OCI-LY7 (cell line): ENCODE measurements around the gene MID1. TPM values are rescaled to one million over a fixed set of nuclear protein-coding genes. Genes with fewer than 3 reads are reported as not detected.

Source experiments
- BruUV-seq: library from RNA; stranded (reverse); fragments of 400-500 nt; replicated peaks from 2 replicates; lab custom pipeline; 2021; lab: Mats Ljungman, UMichigan
- CTCF ChIA-PET: fragments of 300-600 bp; sonication (Branson Sonifier 250); formaldehyde crosslinking; loops from one replicate; lab custom pipeline; 2022; ENCODE audit warnings: antibody characterized with exemption; ENCODE audit not compliant: unreplicated experiment; lab: Charles Lee
- POLR2A ChIA-PET: fragments of 300-600 bp; sonication (Branson Sonifier 250); formaldehyde crosslinking; loops from one replicate; lab custom pipeline; 2022; ENCODE audit warnings: antibody characterized with exemption; lab: Charles Lee
- DNase-seq: peaks from one replicate; pipeline ENCODE4 v3.0.0-alpha.2; 2015; ENCODE audit warnings: low spot score
- H2AFZ ChIP-seq: fragments of 200-600 bp; sonication (generic), shearing (Covaris generic); 2 replicates; pipeline ENCODE4 v1.6.1; 2014; ENCODE audit warnings: mild to moderate bottlenecking, antibody characterized with exemption, low read length, moderate library complexity
- H3K27ac ChIP-seq: fragments of 200-600 bp; sonication (generic); 2 replicates; pipeline ENCODE4 v1.5.1; 2014; ENCODE audit warnings: mixed run types, low read depth, mild to moderate bottlenecking, moderate library complexity, low read length, inconsistent platforms; ENCODE audit not compliant: poor library complexity, severe bottlenecking
- H3K36me3 ChIP-seq: fragments of 200-600 bp; sonication (generic); 2 replicates; pipeline ENCODE4 v1.6.1; 2014; ENCODE audit warnings: mild to moderate bottlenecking, antibody characterized with exemption, low read length, moderate library complexity, mixed read lengths; ENCODE audit not compliant: insufficient read depth
- H3K4me1 ChIP-seq: fragments of 200-600 bp; sonication (generic); 2 replicates; pipeline ENCODE4 v1.5.1; 2014; ENCODE audit warnings: mild to moderate bottlenecking, low read length; ENCODE audit not compliant: insufficient read depth, poor library complexity, severe bottlenecking
- H3K4me2 ChIP-seq: fragments of 200-600 bp; sonication (generic); 2 replicates; pipeline ENCODE4 v1.6.1; 2014; ENCODE audit warnings: mild to moderate bottlenecking, low read length
- H3K4me3 ChIP-seq: fragments of 200-600 bp; sonication (generic); 2 replicates; pipeline ENCODE4 v1.5.1; 2014; ENCODE audit warnings: mild to moderate bottlenecking, low read depth, low read length; ENCODE audit not compliant: poor library complexity, severe bottlenecking
- H3K79me2 ChIP-seq: fragments of 200-600 bp; sonication (generic); 2 replicates; pipeline ENCODE4 v1.6.1; 2016; ENCODE audit warnings: low read depth, mild to moderate bottlenecking, low read length, moderate library complexity, mixed read lengths; ENCODE audit not compliant: insufficient read depth
- H3K9me2 ChIP-seq: fragments of 200-600 bp; sonication (generic); 2 replicates; pipeline ENCODE4 v1.6.1; 2016; ENCODE audit warnings: mild to moderate bottlenecking, low read length, mixed read lengths; ENCODE audit not compliant: insufficient read depth
- H3K9me3 ChIP-seq: fragments of 200-600 bp; sonication (generic); 2 replicates; pipeline ENCODE4 v1.6.1; 2014; ENCODE audit warnings: mild to moderate bottlenecking, mixed run types, low read length, mixed read lengths
- H4K20me1 ChIP-seq: fragments of 200-600 bp; sonication (generic); 2 replicates; pipeline ENCODE4 v1.6.1; 2014; ENCODE audit warnings: mild to moderate bottlenecking, antibody characterized with exemption, low read length, moderate library complexity, mixed read lengths; ENCODE audit not compliant: insufficient read depth
- CTCF ChIP-seq: fragments of 200-600 bp; sonication (generic); conservative IDR thresholded peaks from 2 replicates; pipeline ENCODE4 v1.5.1; 2014; ENCODE audit warnings: mild to moderate bottlenecking, antibody characterized with exemption, low read length, moderate library complexity, mixed read lengths
- EZH2phosphoT487 ChIP-seq: fragments of 200-600 bp; sonication (generic); IDR thresholded peaks from 2 replicates; pipeline ENCODE4 v1.6.1; 2018; ENCODE audit warnings: low read depth, borderline replicate concordance, mild to moderate bottlenecking, mixed run types, antibody characterized with exemption, low read length, moderate library complexity, mixed read lengths
- intact Hi-C: fragments of 100-400 bp; cut with micrococcal nuclease; formaldehyde crosslinking; loops from one replicate; pipeline ENCODE4 v1.10.0; 2022; ENCODE audit not compliant: unreplicated experiment
- total RNA-seq, 2 experiments: library from RNA; depleted of rRNA in 1 of 2; stranded (reverse); fragments of >200 nt in 1 of 2; shearing (Covaris generic) in 1 of 2; gene quantifications; 2 replicates each; pipeline ENCODE4 v1.2.3, GENCODE V29; 2014 to 2022

Gene MID1
- total RNA-seq, 2 experiments from 2014 or later: 0.76 to 1.0 TPM

GRCh38 chrX:10636337-10636736 lies 16.0 kb upstream of the MID1 start:
- ChIA-PET CTCF (no interaction called here), POLR2A (no interaction called here)
- TF ChIP-seq EZH2phosphoT487 (no peak), CTCF (peak; percentile 23; the same call in 1 of the 2 replicates)
- no peak overlapping the region for H2AFZ ChIP-seq
- no peaks in the 10 kb centered on the region for H3K9me2 ChIP-seq
- H3K27ac ChIP-seq: no peak overlapping the region
- H3K4me1 ChIP-seq: no peaks in the 10 kb centered on the region
- no peak for DNase-seq
- H3K79me2 ChIP-seq: no peaks in the 10 kb centered on the region
- no peaks in the 10 kb centered on the region for H3K9me3 ChIP-seq
- no peaks in the 10 kb centered on the region for H4K20me1 ChIP-seq
- intact Hi-C loops: no loop called here
- H3K4me3 ChIP-seq: no peak overlapping the region
- no peaks in the 10 kb centered on the region for H3K36me3 ChIP-seq
- H3K4me2 ChIP-seq: no peak overlapping the region
- BruUV-seq: no TSS peak

DNA sequence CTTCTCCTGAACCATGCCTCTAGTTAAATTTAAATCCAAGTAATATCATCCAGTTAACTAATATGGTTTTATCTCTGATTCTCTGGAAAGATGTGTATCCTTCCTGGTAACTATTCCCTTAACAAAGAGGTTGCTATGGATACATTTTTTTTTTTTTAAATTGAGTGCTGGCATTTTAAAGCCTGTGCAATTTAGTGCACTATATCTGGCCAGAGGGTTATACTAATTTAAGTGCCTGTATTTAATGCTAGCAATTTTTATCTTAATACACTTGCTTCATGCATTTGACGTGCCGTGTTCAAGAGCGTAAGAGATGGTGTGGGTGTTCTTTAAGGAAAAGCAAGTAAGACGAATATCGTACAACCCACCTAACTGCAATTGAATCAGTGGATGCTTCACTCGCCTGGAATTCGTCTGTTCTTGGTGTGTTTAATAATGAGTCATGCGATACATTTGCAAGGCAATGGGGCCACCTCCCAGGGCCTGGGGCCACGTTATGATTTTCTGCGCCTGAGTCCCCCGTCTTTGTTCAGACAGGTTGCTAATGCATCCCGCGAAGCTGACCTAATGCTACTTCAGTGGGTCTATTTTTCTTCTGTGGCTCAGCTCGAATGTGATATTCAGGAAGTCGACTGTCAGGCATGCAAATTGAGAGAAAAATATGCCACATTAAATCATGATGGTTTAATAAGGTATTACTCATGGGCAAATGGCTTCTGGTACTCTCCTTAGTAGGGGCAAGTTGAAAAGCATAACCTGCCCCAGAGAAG lies 14.2 kb upstream of the MID1 start:
- H3K4me2 ChIP-seq: no peak overlapping the region
- no peak overlapping the region for H2AFZ ChIP-seq
- intact Hi-C loops: no loop called here

More for the DNA sequence above, 14.2 kb upstream of the MID1 start:
- no peak overlapping the region for H3K4me3 ChIP-seq
- no peaks in the 10 kb centered on the region for H3K9me3 ChIP-seq
- ChIA-PET CTCF (no interaction called here), POLR2A (no interaction called here)
- no peak for DNase-seq
- no TSS peak for BruUV-seq
- no peaks in the 10 kb centered on the region for H3K4me1 ChIP-seq
- no peaks in the 10 kb centered on the region for H3K36me3 ChIP-seq
- H4K20me1 ChIP-seq: no peaks in the 10 kb centered on the region
- TF ChIP-seq EZH2phosphoT487: no peak
- no peak for TF ChIP-seq CTCF
- H3K79me2 ChIP-seq: no peaks in the 10 kb centered on the region
- H3K27ac ChIP-seq: no peak overlapping the region
- no peaks in the 10 kb centered on the region for H3K9me2 ChIP-seq
